ENCODE results near the gene NEK3.
"Not testable (repeated sequence)": the region's sequence is repeated elsewhere in the genome, so short reads cannot be mapped to it uniquely, and the experiment has no call there.

Gene NEK3

GRCh38 chr13:52159159-52159982, at the start of gene NEK3:
Gene NEK3 (minus strand): TSS chr13:52159597. CDS start chr13:52156191, 3,406 bp downstream.
- DNase-seq = peak; percentile 63

GRCh38 chr13:52208384-52208783, 49.0 kb upstream of the NEK3 start:
- not testable (repeated sequence) for DNase-seq

GRCh38 chr13:52207896-52208295, 48.5 kb upstream of the NEK3 start:
- not testable (repeated sequence) for DNase-seq

GRCh38 chr13:52207337-52207736, 47.9 kb upstream of the NEK3 start:
- not testable (repeated sequence) for DNase-seq

GRCh38 chr13:52204546-52204945, 45.1 kb upstream of the NEK3 start:
- not testable (repeated sequence) for DNase-seq

GRCh38 chr13:52203864-52204263, 44.5 kb upstream of the NEK3 start:
- DNase-seq = not testable (repeated sequence)

GRCh38 chr13:52202506-52202905, 43.1 kb upstream of the NEK3 start:
- not testable (repeated sequence) for DNase-seq

GRCh38 chr13:52201439-52202193, 42.2 kb upstream of the NEK3 start:
- not testable (repeated sequence) for DNase-seq

- peak; percentile 44 for DNase-seq
Measured at GRCh38 chr13:52195401-52195837, 36.0 kb upstream of the NEK3 start.

GRCh38 chr13:52194184-52194868, 34.9 kb upstream of the NEK3 start:
- peak; percentile 83 for DNase-seq

- DNase-seq = not testable (repeated sequence)
Measured at GRCh38 chr13:52193587-52194183, 34.3 kb upstream of the NEK3 start.

GRCh38 chr13:52187424-52188187, 28.2 kb upstream of the NEK3 start:
- DNase-seq = not testable (repeated sequence)

GRCh38 chr13:52187029-52187423, 27.6 kb upstream of the NEK3 start:
- DNase-seq = no peak

GRCh38 chr13:52181316-52181954, 22.0 kb upstream of the NEK3 start:
- not testable (repeated sequence) for DNase-seq

- no peak for DNase-seq
Measured at GRCh38 chr13:52179925-52180324, 20.5 kb upstream of the NEK3 start.

- no peak for DNase-seq
Measured at GRCh38 chr13:52177276-52177675, 17.9 kb upstream of the NEK3 start.

- not testable (repeated sequence) for DNase-seq
Measured at GRCh38 chr13:52173970-52174369, 14.6 kb upstream of the NEK3 start.

GRCh38 chr13:52173373-52173772, 14.0 kb upstream of the NEK3 start:
- no peak for DNase-seq

GRCh38 chr13:52171686-52172085, 12.3 kb upstream of the NEK3 start:
- not testable (repeated sequence) for DNase-seq

- DNase-seq = not testable (repeated sequence)
Measured at GRCh38 chr13:52170828-52171391, 11.5 kb upstream of the NEK3 start.

- no peak for DNase-seq
Measured at GRCh38 chr13:52169839-52170238, 10.4 kb upstream of the NEK3 start.
